ENCODE measurements around the gene RIPPLY3. TPM values are rescaled to one million over a fixed set of nuclear protein-coding genes. Genes with fewer than 3 reads are reported as not detected.
A peak's percentile ranks its signal among the peaks of the same experiment; 100 is the strongest.

The RIPPLY3 gene
- total RNA-seq, 3 donors from 2014 or later (not counting 1 experiment from before 2014, with no cell fraction given) = not detected

DNA sequence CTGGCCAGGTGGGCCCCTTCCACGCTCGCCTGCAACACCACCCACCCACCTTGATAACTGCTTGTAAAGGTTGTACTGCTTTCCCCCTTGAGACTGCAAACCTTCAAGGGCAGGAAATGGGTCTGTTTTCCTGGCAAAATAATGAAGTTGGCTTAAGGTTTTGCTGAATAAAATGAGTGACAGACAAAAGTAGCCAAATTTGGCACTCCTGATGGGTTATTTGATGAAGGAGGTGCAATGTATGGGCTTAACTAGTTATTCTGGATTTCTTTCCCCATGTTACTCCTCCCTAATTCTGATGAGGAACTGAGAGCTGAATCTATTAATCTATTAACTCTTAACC lies 25.5 kb upstream of the RIPPLY3 start:
- no peaks in the 10 kb centered on the region for H3K36me3 Mint-ChIP-seq
- TF ChIP-seq, protein P1, sequence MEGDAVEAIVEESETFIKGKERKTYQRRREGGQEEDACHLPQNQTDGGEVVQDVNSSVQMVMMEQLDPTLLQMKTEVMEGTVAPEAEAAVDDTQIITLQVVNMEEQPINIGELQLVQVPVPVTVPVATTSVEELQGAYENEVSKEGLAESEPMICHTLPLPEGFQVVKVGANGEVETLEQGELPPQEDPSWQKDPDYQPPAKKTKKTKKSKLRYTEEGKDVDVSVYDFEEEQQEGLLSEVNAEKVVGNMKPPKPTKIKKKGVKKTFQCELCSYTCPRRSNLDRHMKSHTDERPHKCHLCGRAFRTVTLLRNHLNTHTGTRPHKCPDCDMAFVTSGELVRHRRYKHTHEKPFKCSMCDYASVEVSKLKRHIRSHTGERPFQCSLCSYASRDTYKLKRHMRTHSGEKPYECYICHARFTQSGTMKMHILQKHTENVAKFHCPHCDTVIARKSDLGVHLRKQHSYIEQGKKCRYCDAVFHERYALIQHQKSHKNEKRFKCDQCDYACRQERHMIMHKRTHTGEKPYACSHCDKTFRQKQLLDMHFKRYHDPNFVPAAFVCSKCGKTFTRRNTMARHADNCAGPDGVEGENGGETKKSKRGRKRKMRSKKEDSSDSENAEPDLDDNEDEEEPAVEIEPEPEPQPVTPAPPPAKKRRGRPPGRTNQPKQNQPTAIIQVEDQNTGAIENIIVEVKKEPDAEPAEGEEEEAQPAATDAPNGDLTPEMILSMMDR (IDR thresholded peaks at IDR 0.05) = no peak
- 34% methylated on average over 2 of the region's 2 CpGs for WGBS (ENCODE audit: insufficient coverage)
- Histone ChIP-seq H3K36me3 (ENCODE audit: control insufficient read depth, insufficient read depth, low read length) (no peaks in the 10 kb centered on the region), H3K9me3 (ENCODE audit: control insufficient read depth, insufficient read depth, low read length) (no peaks in the 10 kb centered on the region), H3K4me3 (ENCODE audit: low read length) (no peak overlapping the region), H3K27me3 (ENCODE audit: control insufficient read depth, insufficient read depth, low read length) (peaks cover 4% of the 10 kb centered on the region), H3K4me1 (ENCODE audit: control insufficient read depth, insufficient read depth, low read length) (peaks cover 15% of the 10 kb centered on the region), H3K27ac (ENCODE audit: low read length) (no peak overlapping the region)
- DNase-seq (no peak), ATAC-seq (no peak)
- peak overlapping the region in 1 of 2 donors; percentile 63 for H3K27ac Mint-ChIP-seq
- no peaks in the 10 kb centered on the region for H3K9me3 Mint-ChIP-seq
- H3K4me3 Mint-ChIP-seq = peak overlapping the region; percentile 69
- H3K4me1 Mint-ChIP-seq = peaks cover 13% of the 10 kb centered on the region in 2 donors
- H3K27me3 Mint-ChIP-seq (ENCODE audit: low read depth in 2 of 2) = peaks cover 0 to 15% of the 10 kb centered on the region in 2 donors
- intact Hi-C loops (cut with micrococcal nuclease) = no loop called here

DNA sequence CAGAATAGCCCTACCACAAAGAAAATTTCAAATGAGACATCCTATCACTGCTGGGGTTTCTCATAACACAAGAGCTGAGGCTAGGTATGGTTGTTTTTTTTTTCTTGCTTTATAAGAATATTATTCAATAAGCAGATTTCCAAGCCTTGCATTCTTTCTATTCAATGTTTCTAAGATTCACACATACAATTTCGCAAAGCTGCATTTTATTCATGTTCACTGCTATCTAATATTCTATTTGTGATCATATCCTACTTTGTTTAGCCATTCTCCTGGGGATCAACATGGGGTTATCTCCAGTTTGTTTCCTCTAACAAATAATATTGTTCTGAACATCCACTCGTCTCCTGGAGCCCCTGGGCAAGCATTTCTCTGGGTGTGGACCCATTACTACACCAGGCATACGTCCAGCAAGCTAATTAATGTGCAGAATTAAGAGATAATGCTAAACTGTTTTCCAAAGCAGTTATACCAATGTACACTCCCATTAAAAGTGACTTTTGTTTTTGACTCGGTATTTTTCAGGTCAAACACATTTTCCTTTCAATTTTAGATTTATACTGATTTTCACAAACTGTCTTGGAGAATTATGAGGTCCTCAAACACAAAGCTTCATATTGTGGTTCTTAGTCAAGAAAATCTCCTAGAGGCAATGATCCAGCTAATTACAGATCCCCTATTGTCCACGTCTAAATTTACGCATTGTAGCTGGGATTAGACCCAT lies 24.4 kb upstream of the RIPPLY3 start:
- no peak overlapping the region for H3K4me3 Mint-ChIP-seq
- H3K27ac ChIP-seq (ENCODE audit: low read length) = no peak overlapping the region
- peaks cover 0 to 13% of the 10 kb centered on the region in 2 donors for H3K27me3 Mint-ChIP-seq (ENCODE audit: low read depth in 2 of 2)
- H3K36me3 Mint-ChIP-seq = no peaks in the 10 kb centered on the region
- intact Hi-C loops (cut with micrococcal nuclease) = no loop called here
- H3K9me3 ChIP-seq (ENCODE audit: control insufficient read depth, insufficient read depth, low read length) = no peaks in the 10 kb centered on the region
- 90% methylated on average over 4 of the region's 6 CpGs for WGBS (ENCODE audit: insufficient coverage)
- TF ChIP-seq, protein P1 (IDR thresholded peaks at IDR 0.05) = no peak
- no peak for ATAC-seq
- peaks cover 7 to 8% of the 10 kb centered on the region in 2 donors for H3K4me1 Mint-ChIP-seq
- no peaks in the 10 kb centered on the region for H3K36me3 ChIP-seq (ENCODE audit: control insufficient read depth, insufficient read depth, low read length)
- peaks cover 4% of the 10 kb centered on the region for H3K27me3 ChIP-seq (ENCODE audit: control insufficient read depth, insufficient read depth, low read length)
- peaks cover 14% of the 10 kb centered on the region for H3K4me1 ChIP-seq (ENCODE audit: control insufficient read depth, insufficient read depth, low read length)
- no peak overlapping the region for H3K27ac Mint-ChIP-seq
- no peak for DNase-seq
- no peak overlapping the region for H3K4me3 ChIP-seq (ENCODE audit: low read length)
- H3K9me3 Mint-ChIP-seq = no peaks in the 10 kb centered on the region

DNA sequence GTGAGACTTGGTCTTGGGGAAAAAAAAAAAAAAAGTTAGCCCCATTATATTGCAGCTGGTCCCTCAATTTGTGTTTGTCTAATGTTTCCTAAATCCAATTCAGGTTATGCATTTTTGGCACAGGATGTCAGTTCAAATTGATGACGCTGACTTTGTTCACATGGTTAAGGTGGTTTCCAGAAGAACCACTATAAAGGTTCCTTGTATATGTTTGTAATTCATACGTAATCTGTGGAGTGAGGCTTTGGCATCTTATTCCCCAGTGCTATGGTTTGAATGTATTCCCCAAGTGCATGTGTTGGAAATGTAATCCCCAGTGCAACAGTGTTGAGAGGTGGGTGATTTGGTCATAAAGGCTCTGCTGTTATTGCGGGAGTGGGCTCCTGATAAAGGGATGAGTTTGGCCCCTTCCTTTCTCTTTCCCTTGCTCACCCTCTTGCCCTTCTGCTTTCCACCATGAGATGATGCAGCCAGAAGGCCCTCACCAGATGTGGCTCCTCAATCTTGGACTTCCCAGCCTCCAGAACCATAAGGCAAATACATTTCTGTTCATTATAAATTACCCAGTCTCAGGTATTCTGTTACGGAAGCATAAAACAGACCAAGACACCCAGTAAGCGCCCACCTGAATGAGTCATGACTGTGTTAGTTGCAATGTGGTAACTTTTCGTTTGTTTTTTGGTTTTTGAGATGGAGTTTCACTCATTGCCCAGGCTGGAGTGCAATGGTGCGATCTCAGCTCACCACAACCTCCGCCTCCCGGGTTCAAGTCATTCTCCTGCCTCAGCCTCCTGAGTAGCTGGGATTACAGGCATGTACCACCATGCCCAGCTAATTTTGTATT lies 20.5 kb upstream of the RIPPLY3 start:
- no peak overlapping the region for H3K4me3 Mint-ChIP-seq
- H3K27ac ChIP-seq (ENCODE audit: low read length) = no peak overlapping the region
- DNase-seq = peak in 1 of 2 donors; percentile 66
- no peaks in the 10 kb centered on the region for H3K36me3 Mint-ChIP-seq
- peaks cover 12 to 13% of the 10 kb centered on the region in 2 donors for H3K4me1 Mint-ChIP-seq
- 85% methylated on average over 7 of the region's 9 CpGs for WGBS (ENCODE audit: insufficient coverage)
- H3K9me3 ChIP-seq (ENCODE audit: control insufficient read depth, insufficient read depth, low read length) = no peaks in the 10 kb centered on the region
- peak overlapping the region in 1 of 2 donors; percentile 58 for H3K27ac Mint-ChIP-seq
- H3K27me3 Mint-ChIP-seq (ENCODE audit: low read depth in 2 of 2) = peaks cover 0 to 7% of the 10 kb centered on the region in 2 donors
- H3K36me3 ChIP-seq (ENCODE audit: control insufficient read depth, insufficient read depth, low read length) = no peaks in the 10 kb centered on the region
- peaks cover 10% of the 10 kb centered on the region for H3K4me1 ChIP-seq (ENCODE audit: control insufficient read depth, insufficient read depth, low read length)
- H3K27me3 ChIP-seq (ENCODE audit: control insufficient read depth, insufficient read depth, low read length) = peaks cover 4% of the 10 kb centered on the region
- intact Hi-C loops (cut with micrococcal nuclease) = loop anchor here (5.0 kb wide), 1 partner anchor 86 kb away; the partner anchor contains the start of genes PIGP and TTC3
- TF ChIP-seq, protein P1 (IDR thresholded peaks at IDR 0.05) = no peak
- H3K9me3 Mint-ChIP-seq = no peaks in the 10 kb centered on the region
- no peak overlapping the region for H3K4me3 ChIP-seq (ENCODE audit: low read length)
- ATAC-seq = no peak

Measured in natural killer cell (primary cell).